Thyroid gland (tissue), 4 donors: ENCODE measurements around the gene ASCC1. TPM values are rescaled to one million over a fixed set of nuclear protein-coding genes. Genes with fewer than 3 reads are reported as not detected.
A peak's percentile ranks its signal among the peaks of the same experiment; 100 is the strongest.
"Not testable (repeated sequence)": the region's sequence is repeated elsewhere in the genome, so short reads cannot be mapped to it uniquely, and the experiment has no call there.

Experiments
- DNase-seq, 2 donors: peaks; one replicate each; pipeline ENCODE4 v3.0.0-alpha.2; 2019
- H3K27ac ChIP-seq, 3 donors: fragments of 200-600 bp; sonication (generic); 1 replicate in 2 of 3; 2 replicates in 1 of 3; pipeline ENCODE4 v1.5.1; 2016 to 2019; ENCODE audit warnings: mild to moderate bottlenecking in 1 of 3, moderate library complexity in 1 of 3
- H3K27me3 ChIP-seq: fragments of 200-600 bp; sonication (generic); one replicate; pipeline ENCODE4 v1.5.1; 2019
- H3K36me3 ChIP-seq, 2 donors: fragments of 200-600 bp; sonication (generic); one replicate each; pipeline ENCODE4 v1.5.1; 2016 to 2019
- H3K4me1 ChIP-seq, 2 donors: fragments of 200-600 bp; sonication (generic); one replicate each; pipeline ENCODE4 v1.5.1; 2017 to 2019
- H3K4me3 ChIP-seq, 3 donors: fragments of 200-600 bp; sonication (generic); replicated peaks in 1 of 3; 1 replicate in 2 of 3; 2 replicates in 1 of 3; pipeline ENCODE4 v1.5.1; 2016; ENCODE audit warnings: mild to moderate bottlenecking in 1 of 3
- H3K9me3 ChIP-seq: fragments of 200-600 bp; sonication (generic); one replicate; pipeline ENCODE4 v1.5.1; 2017
- POLR2A ChIP-seq, 2 donors: fragments of 450-650 bp; IDR thresholded peaks; one replicate each; pipeline ENCODE4 v1.6.1; 2017; ENCODE audit warnings: antibody characterized with exemption in 2 of 2, mild to moderate bottlenecking in 2 of 2, moderate library complexity in 1 of 2
- WGBS, 2 donors: methylation state at CpG; one replicate each; pipeline ENCODE4 v1.1.5; 2017; 5-methylcytosine and 5-hydroxymethylcytosine counted together
- intact Hi-C: fragments of 100-400 bp; cut with DNase I; formaldehyde crosslinking; loops from one replicate; pipeline ENCODE4 v1.15.1; 2023
- total RNA-seq, 4 donors: library from RNA; depleted of rRNA; stranded (reverse); fragments of >200 nt; gene quantifications; one replicate each; pipeline ENCODE4 v1.2.3, GENCODE V29; 2016
- TF ChIP-seq, protein P1 (sequence below), 6 experiments: fragments of 200-600 bp in 3 of 6; fragments of 450-650 bp in 3 of 6; sonication (generic) in 3 of 6; IDR thresholded peaks; one replicate each; pipeline ENCODE4 v1.5.1; 2016 to 2019; ENCODE audit warnings: antibody characterized with exemption in 6 of 6, mild to moderate bottlenecking in 2 of 6, inconsistent platforms in 1 of 6, moderate library complexity in 1 of 6

Gene ASCC1
- total RNA-seq, 4 donors from 2014 or later, result 26.7 to 30.3 (median 28.1) TPM

- Histone ChIP-seq H3K4me3 (no peak overlapping the region), H3K36me3 (peaks cover 5 to 17% of the 10 kb centered on the region in 2 donors), H3K27me3 (no peaks in the 10 kb centered on the region), H3K4me1 (peaks cover 25 to 39% of the 10 kb centered on the region in 2 donors), H3K9me3 (no peaks in the 10 kb centered on the region), H3K27ac (no peak overlapping the region)
- TF ChIP-seq, protein P1, sequence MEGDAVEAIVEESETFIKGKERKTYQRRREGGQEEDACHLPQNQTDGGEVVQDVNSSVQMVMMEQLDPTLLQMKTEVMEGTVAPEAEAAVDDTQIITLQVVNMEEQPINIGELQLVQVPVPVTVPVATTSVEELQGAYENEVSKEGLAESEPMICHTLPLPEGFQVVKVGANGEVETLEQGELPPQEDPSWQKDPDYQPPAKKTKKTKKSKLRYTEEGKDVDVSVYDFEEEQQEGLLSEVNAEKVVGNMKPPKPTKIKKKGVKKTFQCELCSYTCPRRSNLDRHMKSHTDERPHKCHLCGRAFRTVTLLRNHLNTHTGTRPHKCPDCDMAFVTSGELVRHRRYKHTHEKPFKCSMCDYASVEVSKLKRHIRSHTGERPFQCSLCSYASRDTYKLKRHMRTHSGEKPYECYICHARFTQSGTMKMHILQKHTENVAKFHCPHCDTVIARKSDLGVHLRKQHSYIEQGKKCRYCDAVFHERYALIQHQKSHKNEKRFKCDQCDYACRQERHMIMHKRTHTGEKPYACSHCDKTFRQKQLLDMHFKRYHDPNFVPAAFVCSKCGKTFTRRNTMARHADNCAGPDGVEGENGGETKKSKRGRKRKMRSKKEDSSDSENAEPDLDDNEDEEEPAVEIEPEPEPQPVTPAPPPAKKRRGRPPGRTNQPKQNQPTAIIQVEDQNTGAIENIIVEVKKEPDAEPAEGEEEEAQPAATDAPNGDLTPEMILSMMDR (IDR thresholded peaks at IDR 0.05), result no peak
- TF ChIP-seq POLR2A (IDR thresholded peaks at IDR 0.05), result no peak
- intact Hi-C loops, result loop anchor here (10.0 kb wide), 1 partner anchor 266 kb away; no protein-coding TSS in a partner anchor
- WGBS, 2 donors, result 88 to 100% methylated on average over 1 of the region's 1 CpG
- DNase-seq, result no peak
Observed at GRCh38 chr10:72221278-72221677, 5.2 kb upstream of the ASCC1 start.

GRCh38 chr10:72220637-72221036, 4.6 kb upstream of the ASCC1 start:
- Histone ChIP-seq H3K4me3 (no peak overlapping the region), H3K9me3 (no peaks in the 10 kb centered on the region), H3K4me1 (peaks cover 25 to 39% of the 10 kb centered on the region in 2 donors), H3K27ac (no peak overlapping the region), H3K27me3 (no peaks in the 10 kb centered on the region), H3K36me3 (peaks cover 5 to 17% of the 10 kb centered on the region in 2 donors)
- TF ChIP-seq, protein P1 (IDR thresholded peaks at IDR 0.05), result no peak
- no peak for TF ChIP-seq POLR2A (IDR thresholded peaks at IDR 0.05)
- no peak for DNase-seq
- 87 to 94% methylated on average over 8 of the region's 8 CpGs for WGBS, 2 donors
- intact Hi-C loops, result loop anchor here (10.0 kb wide), 1 partner anchor 266 kb away; no protein-coding TSS in a partner anchor

- intact Hi-C loops, result no loop called here
- Histone ChIP-seq H3K9me3 (no peaks in the 10 kb centered on the region), H3K4me3 (no peak overlapping the region), H3K4me1 (peaks cover 34 to 50% of the 10 kb centered on the region in 2 donors), H3K27me3 (no peaks in the 10 kb centered on the region), H3K27ac (peak overlapping the region; percentile 34 to 99 (median 98)), H3K36me3 (peaks cover 5 to 12% of the 10 kb centered on the region in 2 donors)
- no peak for TF ChIP-seq POLR2A (IDR thresholded peaks at IDR 0.05)
- TF ChIP-seq, protein P1 (IDR thresholded peaks at IDR 0.05), result no peak
- 70 to 71% methylated on average over 6 of the region's 6 CpGs for WGBS, 2 donors
- DNase-seq, result no peak
Observed at GRCh38 chr10:72219235-72219814, 3.2 kb upstream of the ASCC1 start.

- no peaks in the 10 kb centered on the region for H3K9me3 ChIP-seq
- peaks cover 5 to 12% of the 10 kb centered on the region in 2 donors for H3K36me3 ChIP-seq
- 47 to 49% methylated on average over 2 of the region's 2 CpGs for WGBS, 2 donors
- no peaks in the 10 kb centered on the region for H3K27me3 ChIP-seq
- intact Hi-C loops, result no loop called here
- H3K27ac ChIP-seq, result peak overlapping the region; percentile 34 to 99 (median 98)
- DNase-seq, result no peak
- TF ChIP-seq POLR2A (IDR thresholded peaks at IDR 0.05), result no peak
- TF ChIP-seq, protein P1 (IDR thresholded peaks at IDR 0.05), result no peak
- H3K4me3 ChIP-seq, result no peak overlapping the region
- H3K4me1 ChIP-seq, result peaks cover 31 to 49% of the 10 kb centered on the region in 2 donors
Observed at GRCh38 chr10:72218726-72219125, 2.6 kb upstream of the ASCC1 start.

GRCh38 chr10:72218325-72218724, 2.2 kb upstream of the ASCC1 start:
- H3K9me3 ChIP-seq, result no peaks in the 10 kb centered on the region
- intact Hi-C loops, result no loop called here
- H3K4me3 ChIP-seq, result no peak overlapping the region
- H3K27me3 ChIP-seq, result no peaks in the 10 kb centered on the region
- H3K36me3 ChIP-seq, result peaks cover 5 to 12% of the 10 kb centered on the region in 2 donors
- H3K27ac ChIP-seq, result peak overlapping the region; percentile 34 to 99 (median 98)
- no peak for TF ChIP-seq POLR2A (IDR thresholded peaks at IDR 0.05)
- TF ChIP-seq, protein P1 (IDR thresholded peaks at IDR 0.05), result no peak
- DNase-seq, result no peak
- H3K4me1 ChIP-seq, result peaks cover 30 to 45% of the 10 kb centered on the region in 2 donors
- 53 to 69% methylated on average over 1 of the region's 1 CpG for WGBS, 2 donors

- H3K27me3 ChIP-seq, H3K27ac ChIP-seq, DNase-seq, H3K9me3 ChIP-seq, intact Hi-C loops, H3K4me3 ChIP-seq: not testable (repeated sequence)
- Histone ChIP-seq H3K4me1 (peaks cover 13 to 21% of the 10 kb centered on the region in 2 donors), H3K36me3 (peaks cover 7 to 18% of the 10 kb centered on the region in 2 donors)
- 93% methylated on average over 2 of the region's 2 CpGs for WGBS, 2 donors
Observed at GRCh38 chr10:72211832-72212231, 4.2 kb downstream of the ASCC1 start.

DNA sequence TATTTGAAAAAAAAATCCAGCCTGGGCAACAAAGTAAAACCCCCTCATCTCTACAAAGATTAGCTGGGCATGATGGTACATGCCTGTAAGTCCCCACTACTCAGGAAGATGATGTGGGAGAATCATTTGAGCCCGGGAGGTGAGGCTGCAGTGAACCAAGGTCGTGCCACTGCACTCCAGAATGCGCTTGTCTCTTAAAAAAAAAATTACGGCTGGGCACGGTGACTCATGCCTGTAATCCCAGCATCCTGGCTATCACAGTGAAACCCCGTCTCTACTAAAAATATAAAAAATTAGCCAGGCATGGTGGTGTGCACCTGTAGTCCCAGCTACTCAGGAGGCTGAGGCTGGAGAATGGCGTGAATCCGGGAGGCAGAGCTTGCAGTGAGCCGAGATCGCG, 4.7 kb downstream of the ASCC1 start:
- DNase-seq, H3K9me3 ChIP-seq, H3K27ac ChIP-seq, intact Hi-C loops, H3K4me3 ChIP-seq, H3K27me3 ChIP-seq: not testable (repeated sequence)
- Histone ChIP-seq H3K36me3 (peaks cover 7 to 18% of the 10 kb centered on the region in 2 donors), H3K4me1 (peaks cover 10 to 23% of the 10 kb centered on the region in 2 donors)
- WGBS, 2 donors, result 95 to 96% methylated on average over 11 of the region's 11 CpGs

- H3K9me3 ChIP-seq, H3K27me3 ChIP-seq, H3K4me3 ChIP-seq, DNase-seq, intact Hi-C loops: not testable (repeated sequence)
- peak overlapping the region in 1 of 3 donors; percentile 22 for H3K27ac ChIP-seq
- WGBS, 2 donors, result 57 to 69% methylated on average over 2 of the region's 2 CpGs
- H3K36me3 ChIP-seq, result peaks cover 11 to 18% of the 10 kb centered on the region in 2 donors
- H3K4me1 ChIP-seq, result peaks cover 0 to 12% of the 10 kb centered on the region in 2 donors
Observed at GRCh38 chr10:72208526-72208925, 7.5 kb downstream of the ASCC1 start.
